CD14-positive monocyte (primary cell): ENCODE results near the gene BEST4. TPM values are rescaled to one million over a fixed set of nuclear protein-coding genes. Genes with fewer than 3 reads are reported as not detected.

ENCODE experiments used
- DNase-seq, 3 donors: peaks; one replicate each; pipeline ENCODE4 v3.0.0-alpha.2; 2011 to 2022
- H2AFZ ChIP-seq: 2 replicates; pipeline ENCODE4 v1.6.0; 2012; ENCODE audit warnings: mild to moderate bottlenecking, low read depth, low read length, inconsistent platforms; ENCODE audit not compliant: insufficient read depth, poor library complexity, severe bottlenecking
- H3K27ac ChIP-seq, 2 donors: 1 replicate in 1 of 2; 2 replicates in 1 of 2; pipeline ENCODE4 v1.5.1; 2012 to 2013; ENCODE audit warnings: low read length in 2 of 2, control low read depth in 1 of 2, inconsistent platforms in 1 of 2, low read depth in 1 of 2, mild to moderate bottlenecking in 1 of 2
- H3K27me3 ChIP-seq, 2 donors: one replicate each; pipeline versions ENCODE4 v1.6.0 to v1.6.1; 2011 to 2013; ENCODE audit warnings: low read length in 2 of 2; ENCODE audit not compliant: control insufficient read depth in 2 of 2, insufficient read depth in 2 of 2
- H3K36me3 ChIP-seq, 2 donors: replicated peaks in 1 of 2; 1 replicate in 1 of 2; 2 replicates in 1 of 2; pipeline versions ENCODE4 v1.5.1 to v1.6.1; 2012 to 2013; ENCODE audit warnings: low read length in 2 of 2, control low read depth in 1 of 2, inconsistent platforms in 1 of 2, mild to moderate bottlenecking in 1 of 2; ENCODE audit not compliant: insufficient read depth in 2 of 2, control insufficient read depth in 1 of 2
- H3K4me1 ChIP-seq, 2 donors: 1 replicate in 1 of 2; 2 replicates in 1 of 2; pipeline versions ENCODE4 v1.5.1 to v1.6.1; 2012 to 2013; ENCODE audit warnings: low read length in 2 of 2, control low read depth in 1 of 2, inconsistent platforms in 1 of 2, mild to moderate bottlenecking in 1 of 2, moderate library complexity in 1 of 2; ENCODE audit not compliant: insufficient read depth in 2 of 2, control insufficient read depth in 1 of 2
- H3K4me2 ChIP-seq: replicated peaks from 2 replicates; pipeline ENCODE3; 2012; ENCODE audit warnings: low read length, moderate library complexity, mild to moderate bottlenecking; ENCODE audit not compliant: poor library complexity, severe bottlenecking; ENCODE audit errors: extremely low read depth
- H3K4me3 ChIP-seq, 3 experiments: fragments of 200-600 bp in 1 of 3; sonication (generic) in 1 of 3; replicated peaks in 1 of 3; 1 replicate in 2 of 3; 2 replicates in 1 of 3; pipeline ENCODE4 v1.5.1; 2011 to 2013; ENCODE audit warnings: low read length in 3 of 3, mild to moderate bottlenecking in 3 of 3, control low read depth in 2 of 3, low read depth in 2 of 3, inconsistent platforms in 1 of 3, moderate library complexity in 1 of 3
- H3K79me2 ChIP-seq: 2 replicates; pipeline ENCODE4 v1.6.0; 2012; ENCODE audit warnings: mild to moderate bottlenecking, control low read depth, inconsistent platforms, low read length, moderate library complexity; ENCODE audit not compliant: insufficient read depth
- H3K9ac ChIP-seq: 2 replicates; pipeline ENCODE4 v1.6.0; 2017; ENCODE audit warnings: low read length, mild to moderate bottlenecking; ENCODE audit not compliant: insufficient read depth, poor library complexity, severe bottlenecking
- H3K9me3 ChIP-seq, 2 donors: replicated peaks in 1 of 2; 1 replicate in 1 of 2; 2 replicates in 1 of 2; pipeline versions ENCODE4 v1.5.1 to v1.6.1; 2012 to 2013; ENCODE audit warnings: low read length in 2 of 2, control low read depth in 1 of 2; ENCODE audit not compliant: control insufficient read depth in 1 of 2, insufficient read depth in 1 of 2
- H4K20me1 ChIP-seq: 2 replicates; pipeline ENCODE4 v1.6.0; 2012; ENCODE audit warnings: mild to moderate bottlenecking, low read length, control low read depth, moderate library complexity; ENCODE audit not compliant: insufficient read depth
- H3K27ac Mint-ChIP-seq, 7 donors: one replicate each; pipeline ENCODE4 v1.8.0; 2020; ENCODE audit warnings: mild to moderate bottlenecking in 7 of 7, mixed read lengths in 7 of 7, moderate library complexity in 6 of 7, inconsistent platforms in 2 of 7
- H3K27me3 Mint-ChIP-seq, 3 donors: one replicate each; pipeline ENCODE4 v1.8.0; 2021 to 2022; ENCODE audit warnings: low read depth in 3 of 3, mild to moderate bottlenecking in 3 of 3, mixed read lengths in 3 of 3, moderate library complexity in 3 of 3, inconsistent platforms in 1 of 3
- H3K36me3 Mint-ChIP-seq, 2 donors: one replicate each; pipeline ENCODE4 v1.8.0; 2020; ENCODE audit warnings: mixed read lengths in 2 of 2, inconsistent platforms in 1 of 2, mild to moderate bottlenecking in 1 of 2
- H3K4me1 Mint-ChIP-seq: one replicate; pipeline ENCODE4 v1.8.0; 2020; ENCODE audit warnings: mild to moderate bottlenecking, mixed read lengths
- H3K4me3 Mint-ChIP-seq, 2 donors: one replicate each; pipeline ENCODE4 v1.8.0; 2020; ENCODE audit warnings: mild to moderate bottlenecking in 2 of 2, mixed read lengths in 2 of 2, moderate library complexity in 1 of 2
- H3K9me3 Mint-ChIP-seq, 7 donors: one replicate each; pipeline ENCODE4 v1.8.0; 2020 to 2022; ENCODE audit warnings: mixed read lengths in 7 of 7, mild to moderate bottlenecking in 6 of 7, moderate library complexity in 6 of 7, inconsistent platforms in 2 of 7
- CTCF ChIP-seq: fragments of 200-600 bp; IDR thresholded peaks from one replicate; pipeline ENCODE4 v1.8.0; 2022; ENCODE audit warnings: antibody characterized with exemption, mild to moderate bottlenecking
- WGBS: methylation state at CpG from one replicate; pipeline ENCODE4 v1.1.5; 2013; ENCODE audit warnings: missing lambda C conversion rate; ENCODE audit not compliant: insufficient coverage; 5-methylcytosine and 5-hydroxymethylcytosine counted together
- intact Hi-C, 2 donors: fragments of 100-400 bp; cut with micrococcal nuclease; formaldehyde crosslinking; loops; one replicate each; pipeline versions ENCODE4 v1.15.0 to v1.15.1; 2023
- polyA plus RNA-seq, 3 donors: library from polyadenylated mRNA; depleted of rRNA in 1 of 3; unstranded in 2 of 3; stranded (reverse) in 1 of 3; fragments of 300-500 nt in 2 of 3; fragments of >200 nt in 1 of 3; fragmentation: Illumina TruSeq in 2 of 3; gene quantifications; 1 replicate in 2 of 3; 2 replicates in 1 of 3; pipeline ENCODE4 v1.2.3, GENCODE V29; 2012 to 2021

BEST4 gene
- polyA plus RNA-seq, 3 donors = 0.19 TPM; not detected in 2

- Histone ChIP-seq H3K4me1 (no peaks in the 10 kb centered on the region), H3K79me2 (no peaks in the 10 kb centered on the region), H3K27me3 (no peaks in the 10 kb centered on the region), H4K20me1 (no peaks in the 10 kb centered on the region), H3K4me3 (no peak overlapping the region), H3K27ac (no peak overlapping the region), H2AFZ (no peak overlapping the region), H3K4me2 (no peak overlapping the region), H3K36me3 (no peaks in the 10 kb centered on the region), H3K9ac (no peak overlapping the region), H3K9me3 (no peaks in the 10 kb centered on the region)
- Mint-ChIP-seq H3K27me3 (peaks cover 0 to 1% (median 1%) of the 10 kb centered on the region in 3 donors), H3K36me3 (no peaks in the 10 kb centered on the region), H3K4me3 (no peak overlapping the region), H3K9me3 (peaks cover 0 to 1% (median 0%) of the 10 kb centered on the region in 7 donors), H3K4me1 (peaks cover 4% of the 10 kb centered on the region), H3K27ac (no peak overlapping the region)
- intact Hi-C loops = loop anchor here in 1 of 2 donors (10.0 kb wide), 1 partner anchor 512 kb away; no protein-coding TSS in a partner anchor
- DNase-seq = no peak
- WGBS = 100% methylated on average over 3 of the region's 9 CpGs
- no peak for TF ChIP-seq CTCF
Measured at GRCh38 chr1:44792736-44793502, 4.9 kb upstream of the BEST4 start.

GRCh38 chr1:44790968-44791801 lies 3.2 kb upstream of the BEST4 start:
- Mint-ChIP-seq H3K4me1 (peaks cover 8% of the 10 kb centered on the region), H3K4me3 (no peak overlapping the region), H3K36me3 (no peaks in the 10 kb centered on the region), H3K27me3 (peaks cover 0 to 3% (median 1%) of the 10 kb centered on the region in 3 donors), H3K9me3 (peaks cover 0 to 2% (median 0%) of the 10 kb centered on the region in 7 donors), H3K27ac (no peak overlapping the region)
- WGBS = 87% methylated on average over 4 of the region's 7 CpGs
- Histone ChIP-seq H3K36me3 (no peaks in the 10 kb centered on the region), H3K27me3 (peaks cover 0 to 3% of the 10 kb centered on the region in 2 donors), H3K9me3 (no peaks in the 10 kb centered on the region), H3K9ac (no peak overlapping the region), H3K4me2 (no peak overlapping the region), H3K79me2 (no peaks in the 10 kb centered on the region), H2AFZ (no peak overlapping the region), H3K27ac (no peak overlapping the region), H3K4me1 (peaks cover 7% of the 10 kb centered on the region in 2 donors), H3K4me3 (no peak overlapping the region), H4K20me1 (no peaks in the 10 kb centered on the region)
- TF ChIP-seq CTCF = no peak
- intact Hi-C loops = loop anchor here in 1 of 2 donors (10.0 kb wide), 1 partner anchor 514 kb away; no protein-coding TSS in a partner anchor
- no peak for DNase-seq
